NCI-H2107 treated with DMSO at 0.1 percent for 48 hours (cell line): ENCODE measurements around the gene ZNF782.
"Not testable (repeated sequence)": the region's sequence is repeated elsewhere in the genome, so short reads cannot be mapped to it uniquely, and the experiment has no call there.

ENCODE experiments used
- DNase-seq: peaks from one replicate; lab custom pipeline; 2025; ENCODE audit not compliant: unreplicated experiment; lab: John Stamatoyannopoulos, UW

The ZNF782 gene

GRCh38 chr9:96853781-96854650 is at the start of gene ZNF782:
Gene ZNF782, minus strand, starts transcription at chr9:96854514. Its CDS starts 2,553 bp downstream, at chr9:96851961.
- DNase-seq: peak; percentile 80

- not testable (repeated sequence) for DNase-seq
Observed at GRCh38 chr9:96900010-96900409, 45.7 kb upstream of the ZNF782 start.

- DNase-seq: no peak
Observed at GRCh38 chr9:96892131-96892530, 37.8 kb upstream of the ZNF782 start.

GRCh38 chr9:96888591-96888990 is 34.3 kb upstream of the ZNF782 start:
- no peak for DNase-seq

GRCh38 chr9:96885424-96885823 is 31.1 kb upstream of the ZNF782 start:
- DNase-seq: no peak

GRCh38 chr9:96884443-96884842 is 30.1 kb upstream of the ZNF782 start:
- DNase-seq: no peak

- no peak for DNase-seq
Observed at GRCh38 chr9:96883922-96884321, 29.6 kb upstream of the ZNF782 start.

- no peak for DNase-seq
Observed at GRCh38 chr9:96877269-96877668, 23.0 kb upstream of the ZNF782 start.

- peak; percentile 91 for DNase-seq
Observed at GRCh38 chr9:96875461-96876142, 21.3 kb upstream of the ZNF782 start.

- DNase-seq: peak; percentile 70
Observed at GRCh38 chr9:96874947-96875460, 20.7 kb upstream of the ZNF782 start.

GRCh38 chr9:96874201-96874785 is 20.0 kb upstream of the ZNF782 start:
- no peak for DNase-seq

GRCh38 chr9:96871176-96871575 is 16.9 kb upstream of the ZNF782 start:
- DNase-seq: no peak

- no peak for DNase-seq
Observed at GRCh38 chr9:96868709-96869108, 14.4 kb upstream of the ZNF782 start.

- DNase-seq: no peak
Observed at GRCh38 chr9:96867079-96867804, 12.9 kb upstream of the ZNF782 start.

GRCh38 chr9:96865240-96865639 is 10.9 kb upstream of the ZNF782 start:
- DNase-seq: not testable (repeated sequence)

GRCh38 chr9:96859461-96860198 is 5.3 kb upstream of the ZNF782 start:
- DNase-seq: no peak

- no peak for DNase-seq
Observed at GRCh38 chr9:96858670-96859069, 4.4 kb upstream of the ZNF782 start.

- DNase-seq: no peak
Observed at GRCh38 chr9:96858018-96858573, 3.8 kb upstream of the ZNF782 start.

- peak; percentile 3 for DNase-seq
Observed at GRCh38 chr9:96856363-96857286, 2.3 kb upstream of the ZNF782 start.
